Astrocyte (in vitro differentiated cells and primary cell): ENCODE data around the gene NUP54.

ENCODE experiments used
- CTCF ChIP-seq: IDR thresholded peaks from 2 replicates; pipeline ENCODE4 v1.5.1; 2011; ENCODE audit warnings: low read depth, mild to moderate bottlenecking, inconsistent platforms, low read length, moderate library complexity; ENCODE audit not compliant: insufficient read depth
- EZH2 ChIP-seq: IDR thresholded peaks from 2 replicates; pipeline ENCODE4 v1.6.1; 2012; ENCODE audit warnings: mild to moderate bottlenecking, low read length, inconsistent platforms; ENCODE audit not compliant: insufficient read depth

- no peak for TF ChIP-seq CTCF
- no peak for TF ChIP-seq EZH2
These were observed 20.5 kb upstream of the NUP54 start for GRCh38 chr4:76168688-76169087.
